HUDEP-2 (cell line): ENCODE data around the gene IQCM.

ENCODE experiments used
- DNase-seq, 76 experiments: peaks; one replicate each; lab custom pipeline; 2025; ENCODE audit not compliant: unreplicated experiment in 76 of 76; lab: John Stamatoyannopoulos, UW

IQCM gene

GRCh38 chr4:149715822-149716585 is 99.6 kb downstream of the IQCM start:
- DNase-seq, result no peak

- DNase-seq, result no peak
These were observed 102.6 kb downstream of the IQCM start for GRCh38 chr4:149713031-149713430.

- no peak for DNase-seq
These were observed 103.9 kb downstream of the IQCM start for GRCh38 chr4:149711593-149712365.

GRCh38 chr4:149709640-149710039 is 106.0 kb downstream of the IQCM start:
- DNase-seq, result no peak

GRCh38 chr4:149708513-149709130 is 107.0 kb downstream of the IQCM start:
- DNase-seq, result no peak

- DNase-seq, result no peak
These were observed 107.8 kb downstream of the IQCM start for GRCh38 chr4:149707862-149708261.

- DNase-seq, result no peak
These were observed 108.7 kb downstream of the IQCM start for GRCh38 chr4:149706942-149707341.

GRCh38 chr4:149702414-149703293 is 113.0 kb downstream of the IQCM start:
- no peak for DNase-seq

- DNase-seq, result no peak
These were observed 114.0 kb downstream of the IQCM start for GRCh38 chr4:149701435-149702156.

- no peak for DNase-seq
These were observed 115.4 kb downstream of the IQCM start for GRCh38 chr4:149700272-149700671.

GRCh38 chr4:149699642-149700041 is 116.0 kb downstream of the IQCM start:
- no peak for DNase-seq

- peak in 1 of 76 experiments; percentile 1 for DNase-seq
These were observed 124.9 kb downstream of the IQCM start for GRCh38 chr4:149690726-149691125.

GRCh38 chr4:149684516-149684915 is 131.1 kb downstream of the IQCM start:
- no peak for DNase-seq

GRCh38 chr4:149676076-149676475 is 139.6 kb downstream of the IQCM start:
- no peak for DNase-seq

GRCh38 chr4:149645790-149646189 is 169.9 kb downstream of the IQCM start:
- DNase-seq, result no peak

GRCh38 chr4:149638073-149638472 is 177.6 kb downstream of the IQCM start:
- DNase-seq, result no peak

- no peak for DNase-seq
These were observed 181.3 kb downstream of the IQCM start for GRCh38 chr4:149634368-149634767.

GRCh38 chr4:149631629-149632028 is 184.0 kb downstream of the IQCM start:
- no peak for DNase-seq

GRCh38 chr4:149630064-149630463 is 185.6 kb downstream of the IQCM start:
- no peak for DNase-seq
